SU-DHL-6 (cell line): Measurements from ENCODE around the gene SLC9A9.

Source experiments
- H2AFZ ChIP-seq: fragments of 200-600 bp; sonication (generic); 2 replicates; pipeline ENCODE4 v1.6.1; 2014; ENCODE audit warnings: low read depth, mild to moderate bottlenecking, moderate library complexity, mixed read lengths, antibody characterized with exemption, low read length; ENCODE audit not compliant: severe bottlenecking
- H3F3A ChIP-seq: fragments of 200-600 bp; shearing (Covaris generic); 2 replicates; pipeline ENCODE4 v1.6.0; 2016; ENCODE audit warnings: antibody characterized with exemption, mild to moderate bottlenecking; ENCODE audit not compliant: insufficient read depth
- H3K27ac ChIP-seq: fragments of 200-600 bp; sonication (generic); 2 replicates; pipeline ENCODE4 v1.5.1; 2016; ENCODE audit warnings: low read depth, mild to moderate bottlenecking, low read length, moderate library complexity, mixed read lengths
- H3K27me3 ChIP-seq: fragments of 200-600 bp; sonication (generic), shearing (Covaris generic); 2 replicates; pipeline ENCODE4 v1.6.0; 2014; ENCODE audit warnings: mild to moderate bottlenecking, low read length
- H3K36me3 ChIP-seq: fragments of 200-600 bp; sonication (generic); 2 replicates; pipeline ENCODE4 v1.6.1; 2014; ENCODE audit warnings: mild to moderate bottlenecking, low read length, mixed read lengths
- H3K4me2 ChIP-seq: fragments of 300-600, 200-600 bp; shearing (Covaris generic), sonication (generic); 2 replicates; pipeline ENCODE4 v1.6.0; 2014; ENCODE audit warnings: low read length, low read depth, mild to moderate bottlenecking; ENCODE audit not compliant: poor library complexity, severe bottlenecking
- H3K4me3 ChIP-seq: fragments of 200-600 bp; sonication (generic); 2 replicates; pipeline ENCODE4 v1.5.1; 2014; ENCODE audit warnings: antibody characterized with exemption, low read length, mild to moderate bottlenecking, mixed read lengths; ENCODE audit not compliant: insufficient read depth, poor library complexity, severe bottlenecking
- H3K79me2 ChIP-seq: fragments of 200-600 bp; sonication (generic); 2 replicates; pipeline ENCODE4 v1.6.1; 2014; ENCODE audit warnings: mild to moderate bottlenecking, low read length, moderate library complexity; ENCODE audit not compliant: insufficient read depth
- H3K9ac ChIP-seq: fragments of 200-600 bp; sonication (generic); 2 replicates; pipeline ENCODE4 v1.7.0; 2014; ENCODE audit warnings: mild to moderate bottlenecking, low read length
- H3K9me2 ChIP-seq: fragments of 200-600 bp; sonication (generic); replicated peaks from 2 replicates; pipeline ENCODE4 v1.6.1; 2014; ENCODE audit warnings: low read length; ENCODE audit not compliant: insufficient read depth
- H3K9me3 ChIP-seq: fragments of 200-600 bp; sonication (generic); 2 replicates; pipeline ENCODE4 v1.6.1; 2014; ENCODE audit warnings: low read length, mixed read lengths; ENCODE audit not compliant: insufficient read depth
- H4K20me1 ChIP-seq: fragments of 200-600 bp; sonication (generic); 2 replicates; pipeline ENCODE4 v1.6.1; 2014; ENCODE audit warnings: low read depth, mild to moderate bottlenecking, antibody characterized with exemption, low read length, moderate library complexity, mixed read lengths
- CTCF ChIP-seq: fragments of 200-600 bp; sonication (generic); IDR thresholded peaks from one replicate; pipeline ENCODE4 v1.5.1; 2017; ENCODE audit warnings: antibody characterized with exemption, mild to moderate bottlenecking, low read length, moderate library complexity; ENCODE audit not compliant: insufficient read depth, poor library complexity, severe bottlenecking
- EZH2phosphoT487 ChIP-seq: fragments of 200-600 bp; sonication (generic), shearing (Covaris generic); conservative IDR thresholded peaks from 2 replicates; pipeline ENCODE4 v1.6.1; 2018; ENCODE audit warnings: mild to moderate bottlenecking, antibody characterized with exemption, low read length, moderate library complexity, mixed read lengths

Gene SLC9A9

DNA sequence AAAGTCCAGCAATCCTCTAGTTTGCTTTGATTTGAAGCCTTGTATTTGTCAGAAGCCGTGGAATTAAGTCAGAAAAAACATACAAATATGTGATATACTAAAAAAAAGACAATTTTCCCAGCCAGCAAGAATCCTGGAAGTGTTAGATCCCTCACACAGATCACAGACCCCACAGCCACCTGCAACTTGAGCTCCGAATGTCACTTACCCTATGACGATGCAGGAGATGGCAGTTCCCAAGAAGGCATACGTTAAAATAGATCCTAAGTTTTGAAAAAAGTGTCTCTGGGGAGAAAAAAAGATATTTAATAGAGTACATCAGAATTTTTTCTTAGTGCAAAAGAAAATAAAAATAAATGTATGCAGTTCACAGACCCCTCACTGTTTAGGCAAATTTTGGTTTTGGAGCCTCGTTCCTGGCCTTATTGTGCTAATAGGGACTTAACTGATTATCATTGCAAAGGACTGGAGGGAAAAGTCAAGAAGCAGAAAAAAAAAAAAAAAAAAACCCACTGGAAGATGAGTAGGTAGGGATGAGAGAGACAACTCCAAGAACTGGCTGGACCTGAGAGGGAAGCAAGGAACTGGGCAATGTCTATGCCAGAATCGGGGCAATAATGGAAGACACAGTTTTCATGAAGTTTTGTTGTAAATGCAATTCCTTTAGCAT is 53.3 kb downstream of the SLC9A9 start:
- no peaks in the 10 kb centered on the region for H3K36me3 ChIP-seq
- TF ChIP-seq CTCF = no peak
- TF ChIP-seq EZH2phosphoT487 = no peak
- no peaks in the 10 kb centered on the region for H3F3A ChIP-seq
- no peak overlapping the region for H3K9ac ChIP-seq
- H3K4me3 ChIP-seq = no peak overlapping the region
- no peak overlapping the region for H3K4me2 ChIP-seq
- H3K9me2 ChIP-seq = no peaks in the 10 kb centered on the region
- H2AFZ ChIP-seq = no peak overlapping the region
- H4K20me1 ChIP-seq = no peaks in the 10 kb centered on the region
- H3K27ac ChIP-seq = no peak overlapping the region
- no peaks in the 10 kb centered on the region for H3K79me2 ChIP-seq
- no peaks in the 10 kb centered on the region for H3K9me3 ChIP-seq
- H3K27me3 ChIP-seq = no peaks in the 10 kb centered on the region

- H3K79me2 ChIP-seq = no peaks in the 10 kb centered on the region
- H3K9me2 ChIP-seq = no peaks in the 10 kb centered on the region
- H3K27ac ChIP-seq = no peak overlapping the region
- H3F3A ChIP-seq = no peaks in the 10 kb centered on the region
- no peaks in the 10 kb centered on the region for H3K27me3 ChIP-seq
- no peaks in the 10 kb centered on the region for H3K9me3 ChIP-seq
- no peak overlapping the region for H2AFZ ChIP-seq
- H3K9ac ChIP-seq = no peak overlapping the region
- no peaks in the 10 kb centered on the region for H3K36me3 ChIP-seq
- no peak overlapping the region for H3K4me3 ChIP-seq
- TF ChIP-seq EZH2phosphoT487 (no peak), CTCF (no peak)
- H4K20me1 ChIP-seq = no peaks in the 10 kb centered on the region
- no peak overlapping the region for H3K4me2 ChIP-seq
Observed at GRCh38 chr3:143793971-143794370, 54.3 kb downstream of the SLC9A9 start.

GRCh38 chr3:143791386-143791785 is 56.9 kb downstream of the SLC9A9 start:
- no peaks in the 10 kb centered on the region for H3K27me3 ChIP-seq

More at GRCh38 chr3:143791386-143791785, 56.9 kb downstream of the SLC9A9 start:
- Histone ChIP-seq H3K79me2 (no peaks in the 10 kb centered on the region), H3K36me3 (no peaks in the 10 kb centered on the region), H3K4me3 (no peak overlapping the region), H3K9me2 (no peaks in the 10 kb centered on the region), H3K9ac (no peak overlapping the region), H3F3A (no peaks in the 10 kb centered on the region), H3K9me3 (no peaks in the 10 kb centered on the region), H2AFZ (no peak overlapping the region), H4K20me1 (no peaks in the 10 kb centered on the region), H3K4me2 (no peak overlapping the region), H3K27ac (no peak overlapping the region)
- TF ChIP-seq CTCF = no peak
- no peak for TF ChIP-seq EZH2phosphoT487
